Adrenal gland (tissue), 12 donors: Measurements from ENCODE around the gene RALGAPA2. TPM values are rescaled to one million over a fixed set of nuclear protein-coding genes. Genes with fewer than 3 reads are reported as not detected.

Experiments
- DNase-seq, 7 donors: peaks; one replicate each; pipeline ENCODE4 v3.0.0-alpha.2; 2019 to 2020
- H3K27ac ChIP-seq, 5 donors: fragments of 200-600 bp; sonication (generic) in 4 of 5; 1 replicate in 3 of 5; 2 replicates in 2 of 5; pipeline versions ENCODE4 v1.5.1 to v1.8.0; 2016 to 2020; ENCODE audit warnings: mild to moderate bottlenecking in 1 of 5
- H3K27me3 ChIP-seq: fragments of 200-600 bp; 2 replicates; pipeline ENCODE4 v1.8.0; 2021
- H3K36me3 ChIP-seq, 2 donors: fragments of 200-600 bp; replicated peaks in 1 of 2; 1 replicate in 1 of 2; 2 replicates in 1 of 2; pipeline versions ENCODE4 v1.5.1 to v1.8.0; 2018 to 2022
- H3K4me1 ChIP-seq, 2 donors: fragments of 200-600 bp; replicated peaks in 1 of 2; 1 replicate in 1 of 2; 2 replicates in 1 of 2; pipeline versions ENCODE4 v1.5.1 to v1.8.0; 2018 to 2021
- H3K4me3 ChIP-seq, 4 donors: fragments of 200-600 bp; sonication (generic) in 3 of 4; one replicate each; pipeline ENCODE4 v1.5.1; 2016 to 2018
- H3K9me3 ChIP-seq, 3 donors: fragments of 200-600 bp; sonication (generic) in 1 of 3; replicated peaks in 1 of 3; 1 replicate in 2 of 3; 2 replicates in 1 of 3; pipeline versions ENCODE4 v1.5.1 to v1.8.0; 2016 to 2021
- CTCF ChIP-seq, 6 experiments: fragments of 450-650 bp in 4 of 6; fragments of 200-600 bp in 2 of 6; sonication (generic) in 1 of 6; IDR thresholded peaks; 1 replicate in 5 of 6; 2 replicates in 1 of 6; pipeline versions ENCODE4 v1.5.1 to v1.8.0; 2016 to 2021; ENCODE audit warnings: antibody characterized with exemption in 6 of 6, mild to moderate bottlenecking in 2 of 6, moderate library complexity in 1 of 6
- POLR2A ChIP-seq, 2 donors: fragments of 450-650 bp; IDR thresholded peaks; one replicate each; pipeline ENCODE4 v1.6.1; 2017; ENCODE audit warnings: antibody characterized with exemption in 2 of 2, mild to moderate bottlenecking in 2 of 2, moderate library complexity in 1 of 2
- WGBS, 4 donors: extraction: QIAGEN DNeasy Blood & Tissue Kit in 2 of 4; methylation state at CpG; one replicate each; pipeline versions ENCODE4 v1.1.5 to v1.1.7; 2013 to 2017; 5-methylcytosine and 5-hydroxymethylcytosine counted together
- intact Hi-C, 2 donors: fragments of 100-400 bp; cut with DNase I; formaldehyde crosslinking; loops; one replicate each; pipeline versions ENCODE4 v1.14.1 to v1.15.0; 2022 to 2023
- polyA plus RNA-seq, 3 donors: library from polyadenylated mRNA; stranded (reverse); fragments of 200-250 nt in 2 of 3; fragments of 350-450 nt in 1 of 3; fragmentation: Illumina TruSeq in 1 of 3; extraction: RNeasy Lipid Tissue Mini Kit (QIAGEN cat#74804) in 1 of 3; gene quantifications; one replicate each; pipeline ENCODE4 v1.2.3, GENCODE V29; 2013 to 2014
- total RNA-seq, 9 donors: library from RNA; depleted of rRNA in 4 of 9; stranded (reverse); fragments of >200 nt in 4 of 9; fragments of 120-200 nt in 1 of 9; fragmentation: NEBNext Ultra II Directional in 1 of 9; extraction: Animal tissue kit (Norgen Biotek cat#: 25700) in 1 of 9; gene quantifications; one replicate each; pipeline versions ENCODE4 v1.1.0 to v1.2.4, GENCODE V29; 2013 to 2023
- donor health status: healthy with polysubstance abuse.
- donor health status: Bipolar disorder and iron deficiency.
- donor health status: DM: yes; HTN: yes; CAD: no.
- donor health status: DM: no; HTN: no; CAD: no.
- donor health status: DM: no; HTN: no; CAD: no.
- donor health status: DM: yes; HTN: yes; CAD: no.

Gene RALGAPA2
- total and polyA plus RNA-seq, 12 donors = 3.7 to 39.6 (median 20.7) TPM

- Histone ChIP-seq H3K9me3 (no peaks in the 10 kb centered on the region), H3K27me3 (no peaks in the 10 kb centered on the region), H3K4me3 (no peak overlapping the region), H3K4me1 (no peaks in the 10 kb centered on the region), H3K27ac (peak overlapping the region in 1 of 5 donors; percentile 5), H3K36me3 (no peaks in the 10 kb centered on the region)
- TF ChIP-seq POLR2A (IDR thresholded peaks at IDR 0.05) (no peak), CTCF (IDR thresholded peaks at IDR 0.05) (no peak)
- intact Hi-C loops = no loop called here
- peak in 2 of 7 donors; percentile 19 to 23 for DNase-seq
- WGBS, 4 donors = 94 to 100% (median 99%) methylated on average over 2 of the region's 2 CpGs
Observed at GRCh38 chr20:20480689-20481088, 231.8 kb downstream of the RALGAPA2 start.

- 90 to 100% (median 92%) methylated on average over 1 of the region's 1 CpG for WGBS, 4 donors
- H3K27ac ChIP-seq = no peak overlapping the region
- intact Hi-C loops = no loop called here
Observed at GRCh38 chr20:20480126-20480525, 232.3 kb downstream of the RALGAPA2 start.

GRCh38 chr20:20477444-20478041, 234.9 kb downstream of the RALGAPA2 start:
- H3K9me3 ChIP-seq = no peaks in the 10 kb centered on the region
- TF ChIP-seq CTCF (IDR thresholded peaks at IDR 0.05) = no peak
- no peak for TF ChIP-seq POLR2A (IDR thresholded peaks at IDR 0.05)
- intact Hi-C loops = no loop called here
- no peak overlapping the region for H3K4me3 ChIP-seq
- H3K27me3 ChIP-seq = no peaks in the 10 kb centered on the region
- no peaks in the 10 kb centered on the region for H3K4me1 ChIP-seq
- H3K36me3 ChIP-seq = no peaks in the 10 kb centered on the region
- WGBS, 4 donors = 92 to 97% (median 94%) methylated on average over 5 of the region's 5 CpGs
- no peak for DNase-seq
- H3K27ac ChIP-seq = no peak overlapping the region

More at GRCh38 chr20:20480126-20480525, 232.3 kb downstream of the RALGAPA2 start:
- no peaks in the 10 kb centered on the region for H3K9me3 ChIP-seq
- H3K4me3 ChIP-seq = no peak overlapping the region
- no peak for DNase-seq
- H3K27me3 ChIP-seq = no peaks in the 10 kb centered on the region
- no peak for TF ChIP-seq CTCF (IDR thresholded peaks at IDR 0.05)
- no peak for TF ChIP-seq POLR2A (IDR thresholded peaks at IDR 0.05)
- H3K4me1 ChIP-seq = no peaks in the 10 kb centered on the region
- H3K36me3 ChIP-seq = no peaks in the 10 kb centered on the region

GRCh38 chr20:20476504-20476903, 235.9 kb downstream of the RALGAPA2 start:
- no peak for DNase-seq
- WGBS, 4 donors = 91 to 95% (median 93%) methylated on average over 2 of the region's 2 CpGs

More at GRCh38 chr20:20476504-20476903, 235.9 kb downstream of the RALGAPA2 start:
- intact Hi-C loops = no loop called here
- Histone ChIP-seq H3K27me3 (no peaks in the 10 kb centered on the region), H3K27ac (no peak overlapping the region), H3K4me1 (no peaks in the 10 kb centered on the region), H3K36me3 (no peaks in the 10 kb centered on the region), H3K9me3 (no peaks in the 10 kb centered on the region), H3K4me3 (no peak overlapping the region)
- TF ChIP-seq POLR2A (IDR thresholded peaks at IDR 0.05) (no peak), CTCF (IDR thresholded peaks at IDR 0.05) (no peak)
